Activated CD4-positive, alpha-beta T cell treated with anti-CD3 and anti-CD28 coated beads, Interleukin-2, amount 50 U/mL, for 48 hours (primary cell): Measurements from ENCODE around the gene SMAD6.

Source experiments
- DNase-seq, 2 experiments: peaks; one replicate each; pipeline ENCODE4 v3.0.0-alpha.2; 2020

SMAD6 gene

DNA sequence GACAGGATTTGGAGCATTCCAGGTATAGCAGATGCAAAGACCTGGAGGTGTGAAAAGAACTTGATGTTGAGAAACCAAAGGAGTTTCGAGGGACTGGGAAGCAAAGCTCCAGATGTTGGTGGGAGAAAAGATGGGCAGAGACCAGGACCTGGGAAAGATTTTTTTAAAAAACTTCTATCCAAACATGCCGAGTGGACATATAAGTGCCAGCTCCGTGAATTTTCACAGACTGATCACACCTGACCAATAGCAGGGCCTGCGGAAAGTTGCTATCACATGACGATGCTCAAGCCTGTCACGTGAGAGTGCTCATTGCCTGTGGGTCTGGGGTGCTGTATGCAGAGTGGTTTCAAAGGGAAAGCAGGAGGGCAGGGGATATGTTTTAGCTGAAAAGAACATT lies 19.9 kb downstream of the SMAD6 start:
- no peak for DNase-seq

DNA sequence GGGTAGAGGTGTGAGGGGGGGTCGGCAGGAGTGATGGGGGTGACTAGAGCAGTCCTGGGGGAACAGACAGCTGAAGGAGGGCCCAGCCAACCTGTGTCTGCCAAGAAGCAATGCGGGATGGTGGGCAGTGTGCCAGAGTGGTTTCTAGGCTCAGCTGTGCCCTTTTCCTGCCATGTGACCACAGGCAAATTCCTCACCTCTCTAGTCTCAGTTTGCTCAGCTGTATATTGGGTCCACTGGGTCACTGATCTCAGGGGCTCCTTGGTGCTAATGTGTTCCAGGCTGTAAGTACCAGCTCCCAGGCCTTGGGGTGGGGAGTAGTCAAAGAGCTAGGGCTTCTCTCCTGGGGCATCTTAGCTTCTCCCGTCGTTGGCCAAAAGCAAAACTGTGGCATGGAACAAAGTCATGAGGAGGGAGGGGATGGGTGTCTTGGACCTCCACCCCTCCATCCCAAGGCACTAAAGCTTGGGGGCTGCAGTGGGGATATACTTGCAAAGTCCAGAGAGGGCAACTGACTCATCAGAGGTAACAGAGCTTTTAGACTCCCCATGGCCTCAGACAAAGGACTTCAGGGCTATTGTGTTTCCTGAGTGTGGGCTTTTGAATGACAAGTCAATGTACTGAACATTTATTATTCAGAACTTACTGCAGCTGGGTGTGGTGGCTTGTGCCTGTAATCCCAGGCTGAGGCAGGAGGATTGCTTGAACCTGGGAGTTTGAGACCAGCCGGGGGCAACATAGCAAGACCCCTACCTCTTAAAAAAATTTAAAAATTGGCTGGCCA lies 20.9 kb downstream of the SMAD6 start:
- DNase-seq = no peak

DNA sequence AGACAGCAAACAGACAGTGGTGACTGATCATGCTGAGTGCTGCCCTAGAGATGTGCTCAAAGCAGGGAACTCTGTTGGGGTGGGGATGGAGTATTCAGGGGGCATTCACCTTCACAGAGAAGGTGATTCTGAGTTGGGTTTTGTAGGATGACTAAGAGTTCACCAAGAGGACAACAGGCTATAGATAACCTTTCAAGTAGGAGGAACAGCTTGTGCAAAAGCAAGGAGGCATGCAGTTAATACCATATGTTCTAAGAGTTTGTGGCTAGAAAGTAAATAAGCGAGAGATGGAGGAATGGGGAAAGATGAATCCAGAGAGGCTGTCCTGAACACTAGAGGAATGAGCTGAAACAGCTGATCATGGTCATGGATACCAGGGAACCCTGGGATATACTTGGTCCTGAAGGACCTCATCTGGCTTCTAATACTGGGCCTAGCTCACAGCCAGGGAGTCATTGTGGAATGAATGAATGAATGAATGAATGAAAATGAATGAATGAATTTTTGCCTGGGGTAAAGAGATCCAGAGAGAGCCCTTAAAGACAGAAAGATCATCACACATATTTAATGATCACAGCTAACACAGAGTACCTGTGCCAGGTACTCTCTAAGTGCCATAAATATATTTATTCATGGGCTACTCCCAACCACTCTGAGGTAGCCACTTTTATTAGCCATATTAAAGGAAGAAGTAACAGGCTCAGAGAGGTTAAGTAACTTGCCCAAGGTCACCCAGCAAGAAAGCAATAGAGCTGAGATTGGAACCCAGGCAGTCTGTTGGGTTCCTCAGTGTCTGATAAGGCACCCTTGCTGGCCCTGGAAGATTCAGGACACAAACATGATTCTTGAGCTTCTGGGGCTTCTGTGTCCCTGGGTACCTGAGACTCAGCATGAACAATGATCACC lies 22.0 kb downstream of the SMAD6 start:
- no peak for DNase-seq

- DNase-seq = no peak
Observed at GRCh38 chr15:66724732-66725463, 22.9 kb downstream of the SMAD6 start.

DNA sequence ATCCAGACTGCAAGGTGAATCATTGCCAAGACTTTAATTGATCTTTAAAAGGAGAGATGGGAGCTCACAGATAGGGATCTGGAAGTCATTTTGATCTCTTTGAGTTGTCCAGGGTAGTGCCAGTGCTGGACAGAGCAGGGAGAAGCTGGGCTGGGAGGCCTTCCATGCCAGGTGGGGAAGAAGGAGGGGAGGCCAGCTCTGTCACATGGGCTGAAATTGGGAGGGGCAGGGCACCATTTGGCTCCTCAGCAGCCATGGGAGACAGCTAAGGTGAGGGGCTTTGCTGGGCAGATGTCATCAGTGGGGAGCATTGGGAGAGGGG lies 23.4 kb downstream of the SMAD6 start:
- no peak for DNase-seq

DNA sequence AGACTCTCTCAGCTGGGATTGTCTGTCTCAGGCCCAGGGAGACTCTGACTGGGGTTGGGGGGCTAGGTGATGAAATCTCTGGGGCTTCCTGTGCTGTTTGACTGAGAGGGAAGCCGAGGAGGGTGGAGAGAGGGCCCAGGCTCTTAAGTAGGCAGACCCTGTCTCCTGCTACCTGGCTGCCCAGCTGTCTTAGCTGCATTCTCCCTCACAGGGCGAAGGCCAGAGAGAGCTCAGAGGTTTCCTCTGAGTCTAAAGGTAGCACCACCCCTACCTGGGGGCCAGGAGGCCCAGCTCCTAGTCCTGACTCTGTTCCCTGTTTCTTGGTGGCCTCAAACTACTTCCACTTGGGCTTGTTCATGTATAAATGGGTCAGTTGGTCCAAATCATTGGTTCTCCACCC lies 24.4 kb downstream of the SMAD6 start:
- no peak for DNase-seq

- no peak for DNase-seq
Observed at GRCh38 chr15:66729331-66729951, 27.4 kb downstream of the SMAD6 start.

DNA sequence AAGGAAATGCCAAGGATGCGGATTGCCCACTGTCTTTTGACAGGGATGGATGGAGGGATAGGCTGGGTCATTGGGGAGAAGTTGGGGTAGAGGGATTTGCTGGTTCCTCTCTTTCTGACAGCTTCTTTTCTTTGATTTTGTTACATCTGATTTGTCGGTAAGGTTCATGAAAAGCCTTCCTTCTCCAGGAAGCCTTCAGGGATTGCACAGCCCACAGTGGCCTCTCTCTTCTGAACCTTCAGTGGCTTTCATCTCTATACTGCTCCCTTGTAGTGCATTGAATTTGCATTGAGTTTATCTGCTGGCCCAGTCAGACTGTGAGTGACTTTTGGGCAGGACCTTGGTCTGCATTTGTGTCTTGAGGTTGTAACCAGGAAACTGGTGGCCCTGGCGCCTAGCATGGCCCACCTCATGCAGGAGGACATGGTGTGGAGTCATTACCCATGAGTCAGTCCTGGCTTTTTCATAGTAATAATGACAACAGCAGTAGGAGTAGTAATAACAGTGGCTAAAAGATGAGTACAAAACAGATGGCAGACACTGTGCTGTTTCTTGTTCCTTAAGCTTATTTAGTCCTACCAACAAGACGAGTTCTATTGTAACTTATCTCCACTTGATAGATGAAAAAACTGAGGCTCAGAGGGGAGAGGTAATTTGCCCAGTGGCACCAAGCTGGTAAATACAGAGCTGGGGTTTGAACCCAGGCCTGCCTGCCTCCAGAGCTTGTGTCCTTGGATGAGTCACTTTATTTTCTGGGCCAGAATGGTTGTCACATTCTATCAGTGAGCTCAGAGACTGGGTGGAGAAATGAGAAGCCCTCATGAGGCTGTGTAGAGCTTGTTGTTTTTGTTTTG lies 28.4 kb downstream of the SMAD6 start:
- DNase-seq = no peak

DNA sequence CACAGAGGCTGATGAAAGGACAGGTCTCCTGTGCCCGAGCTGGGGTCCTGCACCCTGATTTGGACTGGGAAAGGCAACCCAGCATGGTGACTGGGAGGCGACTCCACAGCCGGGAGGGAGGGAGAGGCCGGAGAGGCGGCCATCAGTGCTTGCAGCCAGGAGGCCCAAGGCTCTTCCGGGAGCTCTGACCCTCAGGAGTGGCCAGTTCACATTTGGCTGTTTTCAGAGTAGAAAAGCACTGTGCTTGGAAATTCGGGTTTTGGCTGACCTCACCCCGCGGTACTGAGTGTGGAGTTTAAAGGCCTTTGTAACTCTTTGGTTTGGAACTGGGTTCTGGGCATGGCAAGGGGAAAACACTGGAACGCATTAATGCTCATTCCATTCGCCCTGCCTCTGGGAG lies 31.9 kb downstream of the SMAD6 start:
- no peak for DNase-seq

- DNase-seq = no peak
Observed at GRCh38 chr15:66734961-66735908, 33.2 kb downstream of the SMAD6 start.

GRCh38 chr15:66735909-66736305 lies 33.9 kb downstream of the SMAD6 start:
- DNase-seq = no peak

- DNase-seq = no peak
Observed at GRCh38 chr15:66737243-66738010, 35.4 kb downstream of the SMAD6 start.

GRCh38 chr15:66738116-66738515 lies 36.1 kb downstream of the SMAD6 start:
- DNase-seq = no peak

GRCh38 chr15:66738595-66738994 lies 36.6 kb downstream of the SMAD6 start:
- no peak for DNase-seq

DNA sequence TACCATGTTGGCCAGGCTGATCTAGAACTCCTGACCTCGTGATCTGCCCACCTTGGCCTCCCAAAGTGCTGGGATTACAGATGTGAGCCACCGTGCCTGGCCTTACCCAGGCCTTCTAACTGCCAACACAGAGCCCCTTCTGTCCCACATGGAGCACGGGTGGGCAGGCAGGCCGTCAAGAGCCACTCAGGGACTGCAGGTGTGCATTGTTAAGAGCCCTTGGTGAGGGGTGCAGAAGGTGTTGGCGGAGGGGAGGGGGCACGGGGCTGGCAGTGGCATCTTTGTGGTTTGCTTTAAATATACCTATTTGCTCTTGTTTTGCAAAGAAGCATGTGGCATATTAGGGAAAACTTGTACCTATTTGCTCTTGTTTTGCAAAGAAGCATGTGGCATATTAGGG lies 37.3 kb downstream of the SMAD6 start:
- DNase-seq = no peak

DNA sequence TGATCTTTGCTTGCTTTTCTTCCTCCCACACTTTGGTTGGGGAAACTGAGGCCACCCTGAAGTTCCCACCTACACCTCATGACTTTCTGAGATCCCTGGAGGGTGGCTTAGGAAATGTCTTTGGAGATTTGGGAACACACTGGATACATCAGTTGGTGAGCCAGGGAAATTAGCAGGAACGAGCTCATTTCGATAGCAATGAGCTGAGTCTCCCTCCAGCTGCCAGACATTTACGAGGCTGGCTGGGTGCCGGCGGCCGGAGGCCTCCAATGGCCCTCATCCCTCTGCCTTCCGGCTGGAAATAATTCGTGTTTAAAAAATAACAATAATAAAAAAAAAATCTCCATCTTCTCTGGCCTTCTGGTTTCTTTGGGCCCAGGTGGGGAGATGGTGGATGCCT lies 38.8 kb downstream of the SMAD6 start:
- no peak for DNase-seq

GRCh38 chr15:66741646-66742045 lies 39.6 kb downstream of the SMAD6 start:
- DNase-seq = no peak

GRCh38 chr15:66742286-66742685 lies 40.2 kb downstream of the SMAD6 start:
- DNase-seq = no peak

GRCh38 chr15:66743204-66743603 lies 41.2 kb downstream of the SMAD6 start:
- DNase-seq = no peak
